HCEC 1CT (cell line): Measurements from ENCODE around the gene COL6A1.

Source experiments
- DNase-seq: peaks from one replicate; pipeline ENCODE4 v3.0.0-alpha.2; 2017

The COL6A1 gene

DNA sequence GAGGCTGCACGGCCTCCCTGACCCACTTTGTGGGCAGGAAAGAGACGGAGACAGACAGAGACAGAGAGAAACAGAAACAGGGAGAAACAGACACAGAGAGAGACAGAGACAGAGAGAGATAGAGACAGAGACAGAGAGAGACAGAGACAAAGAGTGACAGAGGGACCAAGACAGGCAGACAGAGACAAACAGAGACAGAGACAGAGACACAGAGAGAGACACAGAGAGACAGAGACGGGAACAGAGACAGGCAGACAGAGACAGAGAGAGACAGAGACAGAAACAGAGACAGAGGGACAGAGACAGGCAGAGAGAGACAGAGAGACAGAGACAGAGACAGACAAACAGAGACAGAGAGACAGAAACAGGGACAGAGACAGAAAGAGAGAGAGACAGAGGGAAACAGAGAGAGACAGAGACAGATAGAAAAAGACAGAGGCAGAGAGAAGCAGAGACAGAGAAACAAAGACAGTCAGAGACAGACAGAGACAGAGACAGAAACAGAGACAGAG is 3.1 kb downstream of the COL6A1 start:
- DNase-seq = no peak

DNA sequence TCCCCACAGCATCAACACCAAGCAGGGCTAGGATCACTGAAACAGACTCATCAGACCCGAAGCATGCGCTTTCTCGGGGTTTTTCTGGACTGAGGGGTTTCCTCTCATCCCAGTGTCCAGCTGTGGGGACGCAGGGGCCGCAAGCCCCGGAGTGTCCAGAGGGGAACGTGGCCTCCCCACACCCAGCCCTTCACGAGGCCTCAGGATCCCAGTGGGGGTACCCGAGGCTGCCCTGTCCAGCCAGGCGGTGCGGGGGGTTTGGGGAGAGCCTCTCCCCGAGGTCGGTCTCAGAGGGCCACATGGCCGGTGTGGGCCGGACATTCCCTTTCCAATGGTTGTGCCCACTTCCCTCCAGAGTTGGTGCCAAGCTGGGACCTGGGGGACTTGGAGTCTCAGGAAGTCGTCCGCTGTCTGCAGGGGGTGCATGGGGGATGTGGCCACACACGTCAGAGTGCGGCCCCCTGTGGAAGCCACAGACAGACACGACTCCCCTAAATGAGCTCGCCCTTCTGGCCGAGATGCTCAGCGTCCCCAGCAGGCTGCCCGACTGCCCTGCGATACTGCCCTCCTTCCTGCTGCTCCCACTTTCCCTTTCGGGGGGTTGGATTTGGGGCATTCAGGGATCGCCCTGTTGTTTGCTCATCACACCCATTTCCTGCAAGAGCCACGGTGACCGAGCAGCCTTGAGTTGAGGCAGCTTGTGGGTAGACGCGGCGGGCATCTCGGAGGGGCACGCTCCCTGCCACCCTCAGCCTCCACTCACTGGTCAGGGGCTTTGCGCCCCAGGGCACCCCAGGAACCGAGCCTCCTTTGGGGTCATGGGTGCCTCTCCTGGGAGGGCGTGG is 4.1 kb downstream of the COL6A1 start:
- no peak for DNase-seq

DNA sequence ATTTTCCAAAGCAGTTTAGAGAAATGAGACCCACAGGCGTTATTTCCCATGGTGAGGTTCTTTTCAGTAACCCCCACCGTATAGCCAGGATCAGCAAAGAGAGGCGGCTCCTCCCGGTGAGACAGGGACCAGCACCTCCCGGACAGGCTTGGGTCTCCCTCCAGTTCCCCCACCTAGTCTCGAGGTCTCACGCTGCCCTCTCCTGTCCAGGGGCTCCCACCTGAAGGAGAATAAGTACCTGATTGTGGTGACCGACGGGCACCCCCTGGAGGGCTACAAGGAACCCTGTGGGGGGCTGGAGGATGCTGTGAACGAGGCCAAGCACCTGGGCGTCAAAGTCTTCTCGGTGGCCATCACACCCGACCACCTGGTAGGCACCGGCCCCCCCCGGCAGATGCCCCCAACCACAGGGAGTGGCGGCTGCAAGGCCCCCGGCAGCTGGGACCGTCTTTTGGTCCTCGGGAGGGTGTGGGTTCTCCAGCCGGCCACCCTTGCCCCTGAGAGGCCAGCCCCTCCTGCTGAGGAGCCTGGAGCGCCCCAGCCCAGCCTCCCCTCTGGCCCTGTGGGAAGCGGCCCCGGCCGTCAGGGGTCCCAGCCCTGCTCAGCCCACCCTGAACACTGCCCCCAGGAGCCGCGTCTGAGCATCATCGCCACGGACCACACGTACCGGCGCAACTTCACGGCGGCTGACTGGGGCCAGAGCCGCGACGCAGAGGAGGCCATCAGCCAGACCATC is 4.9 kb downstream of the COL6A1 start:
- no peak for DNase-seq

DNA sequence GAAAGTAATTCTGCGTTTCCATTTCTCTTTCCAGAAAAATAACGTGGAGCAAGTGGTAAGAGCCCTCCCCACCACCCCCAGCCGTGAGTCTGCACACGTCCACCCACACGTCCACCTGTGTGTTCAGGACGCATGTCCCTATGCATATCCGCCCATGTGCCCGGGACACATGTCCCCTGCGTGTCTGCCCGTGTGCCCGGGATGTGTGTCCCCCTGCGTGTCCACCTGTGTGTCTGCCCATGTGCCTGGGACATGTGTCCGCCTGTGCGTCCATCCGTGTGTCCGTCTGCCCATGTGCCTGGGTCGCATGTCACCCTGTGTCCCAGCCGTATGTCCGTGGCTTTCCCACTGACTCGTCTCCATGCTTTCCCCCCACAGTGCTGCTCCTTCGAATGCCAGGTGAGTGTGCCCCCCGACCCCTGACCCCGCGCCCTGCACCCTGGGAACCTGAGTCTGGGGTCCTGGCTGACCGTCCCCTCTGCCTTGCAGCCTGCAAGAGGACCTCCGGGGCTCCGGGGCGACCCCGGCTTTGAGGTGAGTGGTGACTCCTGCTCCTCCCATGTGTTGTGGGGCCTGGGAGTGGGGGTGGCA is 5.6 kb downstream of the COL6A1 start:
- DNase-seq = no peak

DNA sequence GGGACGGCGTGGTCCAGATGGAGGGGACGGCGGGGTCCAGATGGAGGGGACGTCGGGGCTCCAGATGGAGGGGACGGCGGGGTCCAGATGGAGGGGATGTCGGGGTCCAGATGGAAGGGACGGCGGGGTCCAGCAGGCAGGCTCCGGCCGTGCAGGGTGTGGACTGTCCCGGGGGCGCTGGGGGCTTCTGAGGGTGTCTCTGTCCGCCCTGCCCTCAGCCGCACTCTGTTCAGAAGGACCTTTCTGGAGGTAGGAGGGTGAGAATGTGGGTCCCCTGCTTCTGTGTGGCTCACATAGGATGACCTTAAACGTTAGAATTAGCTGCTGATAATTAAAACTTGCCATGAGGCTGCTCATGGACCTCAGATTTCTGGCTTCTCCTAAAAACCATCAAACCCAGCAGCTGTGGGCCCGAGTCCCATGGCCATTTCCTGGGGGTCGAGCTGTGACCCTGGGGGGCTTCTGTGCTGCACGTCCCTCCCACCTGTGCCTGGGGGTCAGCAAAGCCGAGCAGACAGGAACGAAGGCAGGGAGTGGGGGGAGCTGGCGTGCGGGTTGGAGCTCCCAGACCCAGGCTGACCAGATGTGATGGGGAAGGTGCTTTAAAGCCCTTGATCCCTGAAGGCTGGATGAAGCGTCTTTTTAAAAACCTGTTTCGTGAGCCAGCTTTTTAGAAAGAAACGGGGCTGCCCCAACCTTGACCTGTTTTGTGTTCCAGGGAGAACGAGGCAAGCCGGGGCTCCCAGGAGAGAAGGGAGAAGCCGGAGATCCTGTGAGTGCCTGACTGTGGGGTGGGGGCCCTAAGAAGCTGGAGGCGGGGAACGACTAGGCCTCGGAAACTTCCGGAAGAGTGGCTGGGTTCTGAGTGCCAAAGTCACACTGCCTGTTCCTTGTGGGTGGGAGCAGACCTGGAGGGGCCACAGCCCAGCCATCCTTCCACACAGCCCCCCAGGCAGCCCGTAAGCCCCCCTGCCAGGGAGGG is 7.1 kb downstream of the COL6A1 start:
- DNase-seq = no peak

DNA sequence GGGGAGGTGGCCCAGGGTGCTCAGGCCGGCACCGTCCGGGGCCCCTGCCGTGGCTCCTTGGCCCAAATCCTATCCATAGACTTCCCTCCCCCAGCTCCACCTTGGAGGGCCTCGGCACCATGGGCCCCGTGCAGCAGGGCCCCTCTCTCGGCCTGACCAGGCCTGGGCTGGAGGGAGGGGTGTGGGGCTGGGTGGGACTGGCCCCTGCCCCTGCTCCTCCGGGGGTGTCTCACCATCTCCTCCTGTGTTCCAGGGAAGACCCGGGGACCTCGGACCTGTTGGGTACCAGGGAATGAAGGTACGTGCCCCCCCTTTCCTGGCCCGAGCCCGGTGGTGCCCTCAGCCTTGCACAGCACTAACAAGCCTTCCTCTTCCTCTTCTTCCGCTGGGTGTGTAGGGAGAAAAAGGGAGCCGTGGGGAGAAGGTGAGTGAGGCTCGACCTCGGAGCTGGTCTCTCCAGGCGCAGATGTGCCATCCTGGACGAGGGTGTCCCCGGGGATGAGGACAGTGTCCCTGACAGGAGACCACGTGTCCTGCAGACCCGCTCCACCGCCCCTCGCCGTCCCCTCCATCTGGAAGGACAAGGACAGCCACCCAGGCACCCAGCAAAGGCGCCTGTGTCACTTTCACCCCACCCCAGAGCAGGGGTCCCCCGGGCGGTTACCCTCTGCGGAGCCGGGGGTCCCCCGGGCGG is 7.9 kb downstream of the COL6A1 start:
- no peak for DNase-seq

DNA sequence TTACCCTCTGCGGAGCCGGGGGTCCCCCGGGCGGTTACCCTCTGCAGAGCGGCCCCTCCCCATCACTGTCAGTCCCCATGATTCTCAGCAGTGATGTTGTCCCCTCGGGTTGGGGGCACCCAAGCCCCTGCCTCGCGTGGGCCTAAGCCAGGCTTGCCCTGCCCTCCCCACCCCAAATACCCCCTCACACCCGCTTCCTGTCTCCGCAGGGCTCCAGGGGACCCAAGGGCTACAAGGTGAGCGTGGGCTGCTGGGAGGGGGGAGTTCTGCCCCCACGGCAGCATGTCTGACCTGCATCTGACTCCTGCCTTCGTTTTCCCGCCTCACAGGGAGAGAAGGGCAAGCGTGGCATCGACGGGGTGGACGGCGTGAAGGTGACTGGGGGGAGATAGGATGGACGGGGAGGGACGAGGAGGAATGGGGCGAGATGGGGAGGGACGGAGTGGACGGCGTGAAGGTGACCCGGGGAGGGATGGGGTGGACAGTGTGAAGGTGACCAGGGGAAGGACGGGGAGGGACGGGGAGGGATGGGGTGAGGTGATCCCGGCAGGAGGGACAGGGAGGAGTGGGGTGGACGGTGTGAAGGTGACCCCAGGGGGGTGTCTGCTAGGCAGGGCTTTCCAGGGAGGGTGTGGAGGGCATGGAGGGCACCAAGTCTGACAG is 8.6 kb downstream of the COL6A1 start:
- DNase-seq = no peak

DNA sequence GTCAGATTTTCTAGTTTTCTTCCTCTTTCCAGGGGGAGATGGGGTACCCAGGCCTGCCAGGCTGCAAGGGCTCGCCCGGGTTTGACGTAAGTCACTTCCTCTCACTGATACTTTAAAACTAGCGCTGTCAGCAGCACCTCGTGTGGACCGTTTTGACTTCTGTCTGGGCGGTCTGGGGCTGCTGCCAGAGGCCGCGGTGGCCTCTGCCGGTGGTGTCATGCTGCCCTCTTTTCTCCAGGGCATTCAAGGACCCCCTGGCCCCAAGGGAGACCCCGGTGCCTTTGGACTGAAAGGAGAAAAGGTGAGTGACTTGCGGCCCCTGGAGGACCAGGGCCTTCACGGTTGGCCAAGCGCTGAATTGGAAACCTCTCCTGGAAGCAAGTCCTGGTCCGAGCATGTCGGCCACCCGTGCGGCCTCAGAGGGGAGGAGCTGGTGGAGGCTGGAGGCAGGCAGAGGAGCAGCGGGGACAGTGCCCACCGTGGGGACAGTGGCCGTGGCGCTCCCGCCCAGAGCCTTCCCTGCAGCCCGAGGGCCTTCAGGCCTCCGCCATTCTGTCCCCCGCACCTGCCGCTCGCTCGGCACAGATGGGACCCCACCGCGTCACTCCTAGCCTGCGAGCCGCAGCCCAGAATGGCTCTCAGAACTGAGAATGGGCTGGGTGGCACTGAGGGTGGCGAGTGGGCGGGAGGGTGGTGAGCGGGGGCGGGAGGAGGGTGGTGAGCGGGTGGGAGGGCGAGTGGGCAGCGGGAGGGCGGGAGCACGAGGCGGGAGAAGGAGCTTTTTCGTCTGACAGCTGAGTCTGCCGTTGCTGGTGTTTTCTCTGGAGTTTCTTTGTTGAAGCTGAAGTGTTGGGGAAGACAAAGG is 9.4 kb downstream of the COL6A1 start:
- no peak for DNase-seq

DNA sequence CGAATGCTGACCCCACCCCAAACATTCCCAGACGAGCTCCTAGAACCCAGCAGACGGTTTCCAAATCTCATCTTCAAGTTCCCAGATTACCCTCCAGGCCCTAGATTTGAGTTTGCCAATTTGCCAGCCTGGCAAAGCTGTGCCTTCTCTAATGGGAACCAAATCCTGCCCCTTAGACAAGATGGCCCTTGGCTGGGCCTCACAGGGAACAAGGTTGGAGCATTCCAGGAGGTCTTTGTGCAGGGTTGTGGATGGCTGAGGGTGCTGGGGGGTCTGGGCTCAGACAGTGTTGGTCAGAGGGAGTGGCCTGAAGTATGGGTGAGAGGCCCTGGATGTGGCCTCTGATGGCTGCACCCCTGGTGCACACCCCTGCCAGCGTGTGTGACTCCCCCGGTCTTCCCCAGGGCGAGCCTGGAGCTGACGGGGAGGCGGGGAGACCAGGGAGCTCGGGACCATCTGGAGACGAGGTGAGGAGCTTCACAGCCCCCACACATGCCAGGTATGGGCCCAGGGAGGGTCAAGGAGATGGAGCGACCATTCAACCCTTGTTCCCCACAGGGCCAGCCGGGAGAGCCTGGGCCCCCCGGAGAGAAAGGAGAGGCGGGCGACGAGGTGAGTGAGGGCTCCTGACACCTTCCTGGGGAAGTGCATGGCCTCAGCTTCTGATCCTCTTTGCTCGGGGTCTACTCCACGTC is 10.2 kb downstream of the COL6A1 start:
- DNase-seq = no peak

DNA sequence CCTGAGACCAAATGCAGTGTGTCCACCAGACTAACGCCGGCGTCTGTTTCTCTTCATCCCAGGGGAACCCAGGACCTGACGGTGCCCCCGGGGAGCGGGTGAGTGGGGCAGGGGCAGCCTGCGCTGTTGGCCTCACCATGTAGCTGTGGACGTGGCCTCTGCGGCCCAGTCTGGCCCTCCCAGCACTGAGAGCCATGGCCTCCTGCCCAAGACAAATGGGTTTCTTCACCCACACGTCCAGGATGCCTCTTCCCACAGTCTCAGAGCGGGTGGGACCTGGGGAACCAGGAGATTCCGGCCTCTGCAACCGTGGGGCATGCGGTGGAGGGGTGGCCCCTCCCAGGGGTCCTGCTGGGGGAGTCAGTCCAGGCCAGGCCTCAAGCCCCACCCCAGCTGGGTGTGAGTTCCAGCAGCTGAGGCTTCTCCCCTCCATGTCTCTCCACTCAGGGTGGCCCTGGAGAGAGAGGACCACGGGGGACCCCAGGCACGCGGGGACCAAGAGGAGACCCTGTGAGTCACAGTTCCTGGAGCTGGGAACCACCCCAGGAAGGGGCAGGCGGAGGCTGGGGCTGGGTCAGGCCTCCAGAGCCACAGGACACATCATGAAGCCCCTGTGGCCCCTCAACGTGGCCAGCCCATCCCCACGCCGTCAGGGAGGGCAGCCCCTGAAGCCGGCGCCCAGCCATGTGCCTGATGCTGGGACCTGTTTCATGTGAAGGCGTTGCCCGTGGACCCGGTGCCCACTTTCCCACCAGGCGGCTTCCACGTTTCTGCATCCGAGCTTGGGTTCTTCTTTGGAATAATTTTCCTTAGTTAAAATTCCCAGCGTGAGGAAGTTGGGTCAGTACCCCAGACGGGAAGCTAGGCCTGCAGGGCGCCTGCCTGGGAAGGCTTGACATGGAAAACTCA is 11.0 kb downstream of the COL6A1 start:
- DNase-seq = no peak

DNA sequence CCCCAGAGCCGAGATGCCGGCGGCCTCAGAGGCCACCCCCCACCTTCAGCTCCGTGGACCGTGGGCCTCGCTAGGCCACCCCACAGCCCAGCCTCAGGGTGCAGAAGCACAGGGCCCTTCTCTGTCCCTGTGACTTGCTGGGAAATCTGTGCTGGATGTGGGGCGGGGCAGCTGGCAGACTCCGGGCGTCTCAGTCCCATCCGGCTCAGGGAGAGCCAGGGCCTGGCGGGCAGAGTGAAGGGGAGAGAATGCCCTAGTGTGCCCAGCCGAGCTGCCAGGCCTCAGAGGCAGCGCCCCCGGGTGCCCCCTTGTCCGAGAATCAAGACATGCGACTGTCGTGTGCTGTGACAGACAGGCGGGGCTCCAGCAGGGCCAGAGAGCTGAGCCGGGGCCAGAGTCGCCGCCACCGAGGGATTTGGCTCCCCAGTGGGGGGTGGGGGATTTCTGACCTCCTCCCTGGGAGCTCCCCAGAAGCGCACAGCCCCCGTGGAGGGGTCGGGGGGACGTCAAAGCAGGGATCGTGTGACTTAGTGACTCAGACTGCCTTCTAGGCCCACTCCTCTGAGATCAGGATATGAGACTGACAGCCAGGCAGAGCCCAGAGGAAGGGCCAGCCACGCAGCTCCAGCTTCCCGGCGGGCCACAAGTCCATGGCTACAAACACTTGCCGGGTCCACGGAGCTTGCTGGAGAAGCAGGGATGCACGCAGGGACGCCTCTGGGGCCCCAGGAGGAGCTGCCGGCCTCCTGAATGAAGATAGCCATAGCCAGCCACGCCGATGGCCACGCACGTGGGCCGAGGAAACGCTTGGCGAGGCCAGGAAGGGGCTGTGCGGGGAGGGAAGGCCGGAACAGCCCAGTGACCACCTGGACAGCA is 11.9 kb downstream of the COL6A1 start:
- DNase-seq = no peak

DNA sequence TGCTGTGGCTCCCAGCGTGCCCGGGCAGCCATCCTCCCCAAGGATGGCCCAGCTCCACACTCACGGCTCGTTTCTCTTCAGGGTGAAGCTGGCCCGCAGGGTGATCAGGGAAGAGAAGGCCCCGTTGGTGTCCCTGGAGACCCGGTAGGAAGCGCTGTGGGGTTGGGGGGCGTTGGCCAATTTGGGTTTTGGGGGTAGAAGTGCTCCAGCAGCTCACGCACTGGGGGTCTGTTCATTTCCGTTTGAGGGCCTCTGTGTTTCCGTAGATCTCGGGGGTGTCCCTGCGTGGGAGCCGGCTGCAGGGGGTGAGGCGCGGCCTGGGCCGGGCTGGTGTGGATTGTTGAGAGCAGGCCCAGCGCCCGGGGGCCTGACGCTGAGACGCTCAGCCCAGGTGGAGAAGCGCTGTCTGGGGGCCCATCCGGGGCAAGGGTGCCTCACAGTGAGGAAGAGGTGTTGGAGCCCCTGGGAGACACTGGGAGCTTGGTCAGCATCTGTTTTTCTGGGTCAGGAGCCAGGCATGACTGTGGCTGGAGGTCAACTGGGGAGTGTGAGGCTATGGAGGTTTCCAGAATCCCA is 12.6 kb downstream of the COL6A1 start:
- DNase-seq = no peak

DNA sequence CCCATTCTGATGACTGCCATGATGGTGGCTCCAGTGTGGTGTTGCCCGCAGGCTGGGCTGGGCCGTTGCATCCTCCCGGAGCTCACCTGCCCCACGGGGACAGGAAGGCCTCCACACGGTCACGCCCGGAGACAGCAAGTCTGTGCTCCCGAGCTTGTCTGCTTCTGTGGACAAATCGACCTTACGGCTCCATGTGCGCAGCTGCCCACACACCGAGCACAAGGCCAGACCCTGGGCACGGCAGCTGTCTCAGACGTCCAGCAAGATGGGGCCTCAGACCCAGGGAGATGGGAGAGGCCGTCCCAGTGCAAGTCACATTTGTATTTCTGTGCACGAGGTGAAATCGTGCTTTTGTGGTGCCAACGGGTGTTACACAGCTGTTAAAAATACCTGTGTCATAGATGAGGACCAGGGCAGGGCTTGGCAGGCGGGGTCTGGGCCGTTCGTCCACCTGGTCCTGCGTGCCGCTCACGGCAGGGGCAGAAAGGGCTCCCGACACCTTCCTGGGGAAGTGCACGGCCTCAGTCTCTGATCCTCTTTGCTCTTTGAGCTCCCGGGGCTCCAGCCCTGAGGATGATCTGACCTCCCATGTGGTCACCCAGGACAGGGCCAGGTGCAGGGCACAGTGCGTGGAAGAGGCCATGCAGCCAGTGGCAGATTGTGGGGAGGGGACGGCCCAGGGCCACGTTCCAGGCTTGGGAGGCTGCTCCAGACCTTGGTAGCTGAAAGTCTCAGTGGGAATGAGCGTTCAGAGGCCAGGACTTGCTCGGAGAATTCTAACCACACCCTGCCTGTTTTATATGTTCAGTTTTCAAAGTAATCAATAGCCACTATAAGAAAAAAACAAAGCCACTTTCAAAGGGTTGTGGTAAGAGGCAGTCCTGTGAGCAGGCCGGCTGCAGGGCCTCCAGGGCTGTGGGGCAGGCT is 13.5 kb downstream of the COL6A1 start:
- no peak for DNase-seq

DNA sequence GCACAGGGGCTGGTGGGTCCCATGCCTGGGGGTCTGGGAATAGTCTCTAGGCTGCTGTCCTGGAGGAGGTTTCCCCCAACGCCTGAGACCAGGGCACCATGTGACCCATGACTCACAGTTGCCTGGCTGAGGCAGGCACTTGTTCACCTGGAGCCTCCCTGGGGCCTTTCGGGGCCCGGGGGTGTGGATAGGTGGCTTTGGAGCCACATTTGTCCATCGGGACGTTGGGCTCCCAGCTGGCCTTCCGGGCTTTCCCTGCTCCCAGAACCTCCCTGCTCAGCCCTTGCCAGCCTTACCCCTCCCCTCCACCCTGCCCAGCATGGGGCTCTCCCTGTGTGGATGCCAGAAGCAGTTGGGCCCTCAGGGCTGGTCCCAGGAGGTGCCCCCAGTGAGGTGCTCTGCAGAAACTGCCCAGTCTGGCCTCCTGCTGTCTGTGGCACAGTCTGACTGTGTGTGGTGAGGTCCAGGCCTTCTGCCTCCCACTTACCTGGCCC is 14.2 kb downstream of the COL6A1 start:
- no peak for DNase-seq

DNA sequence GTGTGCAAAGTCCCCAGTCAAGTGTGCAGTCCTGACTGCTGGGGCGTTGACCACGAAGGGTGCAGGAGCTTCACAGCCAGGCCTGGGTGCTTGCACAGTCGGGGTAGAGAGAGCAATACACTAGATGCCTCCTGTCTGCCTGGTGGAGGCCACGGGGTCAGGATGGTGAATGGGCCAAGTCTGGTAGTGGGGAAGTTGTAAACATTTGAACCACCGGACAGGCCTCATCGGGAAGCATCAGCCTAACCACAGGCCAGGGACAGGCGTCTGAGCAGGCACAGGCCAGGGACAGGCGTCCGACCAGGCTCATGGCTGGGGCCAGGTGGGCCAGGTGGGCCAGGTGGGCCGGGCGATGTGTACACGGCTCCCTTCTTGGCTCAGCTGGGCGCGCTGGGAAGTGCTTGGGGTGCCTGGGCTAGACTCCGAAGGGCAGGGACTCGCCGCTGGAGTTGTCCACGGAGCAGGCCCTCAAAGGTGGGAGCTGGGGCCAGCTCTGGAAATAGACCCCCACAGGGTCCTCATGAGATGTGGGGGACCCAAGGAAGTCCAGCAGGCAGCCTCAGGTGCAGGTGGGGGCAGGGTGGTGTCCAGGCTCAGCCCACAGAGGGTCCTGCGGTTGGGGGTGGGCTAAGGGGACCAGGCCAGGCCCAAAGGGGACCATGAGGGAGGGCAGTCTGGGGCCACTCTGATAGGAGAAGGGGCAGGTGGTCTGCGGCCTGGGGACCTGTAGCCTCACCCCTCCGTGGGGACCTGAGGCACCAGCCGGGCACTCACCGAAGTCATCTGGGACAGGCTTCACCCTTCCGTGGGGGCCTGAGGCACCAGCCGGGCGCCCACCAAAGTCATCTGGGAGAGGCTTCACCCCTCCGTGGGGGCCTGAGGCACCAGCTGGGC is 15.0 kb downstream of the COL6A1 start:
- DNase-seq = no peak
